ENCODE data around the gene LHPP.

LHPP gene

GRCh38 chr10:124648131-124648475 lies 186.5 kb downstream of the LHPP start:
- H3K4me3 ChIP-seq, result no peak overlapping the region
- no peak overlapping the region for H3K27ac ChIP-seq
- no peak for DNase-seq (ENCODE audit: low read depth, low spot score)
- TF ChIP-seq POLR2AphosphoS5 (IDR thresholded peaks at IDR 0.05; ENCODE audit: borderline replicate concordance, low read depth, low read length) (no peak), FOXP2 (optimal IDR thresholded peaks at IDR 0.05; ENCODE audit: control extremely low read depth, extremely low read length, insufficient read depth) (no peak), EZH2 (IDR thresholded peaks at IDR 0.05) (no peak)
- H3K36me3 ChIP-seq (ENCODE audit: insufficient read depth, low read length), result no peaks in the 10 kb centered on the region
- no peaks in the 10 kb centered on the region for H3K9me3 ChIP-seq (ENCODE audit: low read depth, low read length)
- no peak overlapping the region for H3K9ac ChIP-seq (ENCODE audit: insufficient read length)

DNA sequence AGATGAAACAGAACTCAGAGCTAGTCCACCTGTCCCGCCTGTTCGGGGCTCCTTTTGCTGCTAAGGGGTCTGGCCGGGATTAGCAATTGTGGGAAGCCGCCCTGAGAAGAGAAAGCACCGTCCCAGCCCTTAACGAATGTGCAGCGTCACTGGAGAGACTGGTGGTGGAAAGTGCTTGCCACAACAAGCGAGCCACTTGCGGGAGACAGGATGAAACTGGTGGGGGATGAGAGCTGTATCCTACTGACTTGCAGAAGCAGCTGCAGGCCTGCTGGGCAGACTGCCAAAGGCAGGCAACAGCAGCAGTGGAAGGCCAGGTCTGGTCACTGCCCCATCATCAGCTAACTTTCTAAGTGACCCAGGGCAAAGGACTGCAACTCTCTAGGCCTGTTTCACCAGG lies 187.1 kb downstream of the LHPP start:
- no peak overlapping the region for H3K4me3 ChIP-seq
- no peak overlapping the region for H3K9ac ChIP-seq (ENCODE audit: insufficient read length)
- H3K27ac ChIP-seq, result no peak overlapping the region
- TF ChIP-seq EZH2 (IDR thresholded peaks at IDR 0.05), result no peak
- no peak for TF ChIP-seq FOXP2 (optimal IDR thresholded peaks at IDR 0.05; ENCODE audit: control extremely low read depth, extremely low read length, insufficient read depth)
- no peak for TF ChIP-seq POLR2AphosphoS5 (IDR thresholded peaks at IDR 0.05; ENCODE audit: borderline replicate concordance, low read depth, low read length)
- H3K36me3 ChIP-seq (ENCODE audit: insufficient read depth, low read length), result no peaks in the 10 kb centered on the region
- H3K9me3 ChIP-seq (ENCODE audit: low read depth, low read length), result no peaks in the 10 kb centered on the region
- DNase-seq (ENCODE audit: low read depth, low spot score), result no peak

GRCh38 chr10:124649214-124649613 lies 187.6 kb downstream of the LHPP start:
- Histone ChIP-seq H3K9me3 (ENCODE audit: low read depth, low read length) (no peaks in the 10 kb centered on the region), H3K9ac (ENCODE audit: insufficient read length) (no peak overlapping the region), H3K4me3 (no peak overlapping the region), H3K27ac (no peak overlapping the region), H3K36me3 (ENCODE audit: insufficient read depth, low read length) (no peaks in the 10 kb centered on the region)
- DNase-seq (ENCODE audit: low read depth, low spot score), result no peak
- no peak for TF ChIP-seq POLR2AphosphoS5 (IDR thresholded peaks at IDR 0.05; ENCODE audit: borderline replicate concordance, low read depth, low read length)
- no peak for TF ChIP-seq EZH2 (IDR thresholded peaks at IDR 0.05)
- TF ChIP-seq FOXP2 (optimal IDR thresholded peaks at IDR 0.05; ENCODE audit: control extremely low read depth, extremely low read length, insufficient read depth), result no peak

- no peak overlapping the region for H3K27ac ChIP-seq
- DNase-seq (ENCODE audit: low read depth, low spot score), result no peak
- TF ChIP-seq EZH2 (IDR thresholded peaks at IDR 0.05) (no peak), POLR2AphosphoS5 (IDR thresholded peaks at IDR 0.05; ENCODE audit: borderline replicate concordance, low read depth, low read length) (no peak), FOXP2 (optimal IDR thresholded peaks at IDR 0.05; ENCODE audit: control extremely low read depth, extremely low read length, insufficient read depth) (no peak)
- H3K9ac ChIP-seq (ENCODE audit: insufficient read length), result no peak overlapping the region
- no peaks in the 10 kb centered on the region for H3K9me3 ChIP-seq (ENCODE audit: low read depth, low read length)
- H3K36me3 ChIP-seq (ENCODE audit: insufficient read depth, low read length), result no peaks in the 10 kb centered on the region
- no peak overlapping the region for H3K4me3 ChIP-seq
Measured at GRCh38 chr10:124650263-124650662, 188.6 kb downstream of the LHPP start.

DNA sequence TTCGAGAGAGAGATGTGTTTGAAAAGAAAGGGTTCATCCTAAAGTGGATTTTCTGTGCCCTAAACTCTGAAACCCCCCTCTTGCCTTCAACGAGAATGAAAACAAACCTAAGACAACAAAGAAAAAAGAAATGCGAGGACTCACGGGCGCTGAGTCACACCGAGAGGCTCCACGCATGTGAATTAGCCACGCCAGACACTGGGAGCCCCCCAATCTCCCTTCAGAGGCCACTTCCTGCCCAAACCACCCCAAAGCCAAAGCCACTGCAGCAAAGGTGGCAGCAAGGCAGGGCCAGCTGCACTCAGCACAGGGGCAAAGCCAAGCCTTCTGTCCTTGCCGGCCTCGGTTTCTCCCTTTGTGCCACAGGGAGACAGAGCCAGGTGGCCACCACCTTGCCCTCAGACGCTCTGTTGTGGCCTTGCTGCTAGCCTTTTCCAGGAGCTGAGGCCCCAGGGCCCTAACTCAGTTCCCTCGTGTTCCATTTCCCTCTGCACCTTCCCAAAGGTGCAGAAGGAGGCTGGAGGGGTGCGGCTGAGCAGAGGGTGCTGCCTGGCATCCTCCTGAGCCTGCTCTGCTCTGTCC lies 189.3 kb downstream of the LHPP start:
- DNase-seq (ENCODE audit: low read depth, low spot score), result no peak
- Histone ChIP-seq H3K9me3 (ENCODE audit: low read depth, low read length) (no peaks in the 10 kb centered on the region), H3K4me3 (no peak overlapping the region), H3K36me3 (ENCODE audit: insufficient read depth, low read length) (no peaks in the 10 kb centered on the region), H3K9ac (ENCODE audit: insufficient read length) (no peak overlapping the region), H3K27ac (no peak overlapping the region)
- TF ChIP-seq EZH2 (IDR thresholded peaks at IDR 0.05) (no peak), POLR2AphosphoS5 (IDR thresholded peaks at IDR 0.05; ENCODE audit: borderline replicate concordance, low read depth, low read length) (no peak), FOXP2 (optimal IDR thresholded peaks at IDR 0.05; ENCODE audit: control extremely low read depth, extremely low read length, insufficient read depth) (no peak)

DNA sequence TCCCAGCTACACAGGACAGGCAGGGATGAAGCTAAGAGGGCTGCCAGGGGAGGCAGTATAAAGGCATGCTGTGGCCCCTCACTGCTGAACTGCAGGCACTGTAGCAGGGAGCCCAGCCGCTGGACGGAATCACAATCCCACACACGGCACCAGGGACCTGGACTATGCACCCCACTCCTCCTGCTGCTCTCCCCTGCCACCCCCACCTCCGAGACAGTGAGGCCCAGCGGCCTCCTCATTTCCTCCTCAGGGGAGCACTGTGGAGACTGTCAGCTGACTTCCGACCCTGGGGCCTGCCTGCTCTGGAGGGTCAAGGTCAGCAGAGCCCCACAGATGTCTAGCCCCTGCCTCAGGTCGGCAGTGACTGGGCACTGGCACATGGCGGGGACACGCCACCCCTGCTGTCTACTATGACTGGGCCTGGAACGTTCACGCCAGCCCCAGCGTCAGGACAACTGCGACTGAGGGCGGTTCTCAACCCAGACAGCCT lies 189.8 kb downstream of the LHPP start:
- no peaks in the 10 kb centered on the region for H3K9me3 ChIP-seq (ENCODE audit: low read depth, low read length)
- no peak overlapping the region for H3K27ac ChIP-seq
- TF ChIP-seq FOXP2 (optimal IDR thresholded peaks at IDR 0.05; ENCODE audit: control extremely low read depth, extremely low read length, insufficient read depth), result no peak
- TF ChIP-seq POLR2AphosphoS5 (IDR thresholded peaks at IDR 0.05; ENCODE audit: borderline replicate concordance, low read depth, low read length), result no peak
- TF ChIP-seq EZH2 (IDR thresholded peaks at IDR 0.05), result no peak
- H3K4me3 ChIP-seq, result no peak overlapping the region
- no peaks in the 10 kb centered on the region for H3K36me3 ChIP-seq (ENCODE audit: insufficient read depth, low read length)
- no peak overlapping the region for H3K9ac ChIP-seq (ENCODE audit: insufficient read length)
- no peak for DNase-seq (ENCODE audit: low read depth, low spot score)

DNA sequence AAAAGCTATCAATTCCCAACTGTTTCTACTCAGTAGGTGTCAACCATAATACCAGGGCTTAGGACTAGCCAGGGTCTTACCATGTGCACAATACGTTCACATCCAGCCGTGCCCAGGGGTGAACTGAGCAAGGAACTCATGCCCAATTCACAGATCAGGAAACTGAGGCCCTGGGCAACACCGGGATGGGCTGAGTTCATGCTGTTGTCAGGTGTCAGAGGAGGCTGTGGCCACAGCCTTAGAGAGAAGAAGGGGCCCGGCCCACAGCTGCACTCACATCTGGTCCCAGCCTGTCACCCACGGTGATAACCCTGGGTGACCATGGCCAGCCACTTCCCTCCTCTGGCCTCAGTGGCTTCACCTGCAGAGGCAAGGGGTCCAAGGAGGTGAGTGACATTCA lies 190.6 kb downstream of the LHPP start:
- no peak overlapping the region for H3K9ac ChIP-seq (ENCODE audit: insufficient read length)
- H3K36me3 ChIP-seq (ENCODE audit: insufficient read depth, low read length), result no peaks in the 10 kb centered on the region
- no peak for DNase-seq (ENCODE audit: low read depth, low spot score)
- H3K27ac ChIP-seq, result no peak overlapping the region
- no peak overlapping the region for H3K4me3 ChIP-seq
- TF ChIP-seq POLR2AphosphoS5 (IDR thresholded peaks at IDR 0.05; ENCODE audit: borderline replicate concordance, low read depth, low read length) (no peak), FOXP2 (optimal IDR thresholded peaks at IDR 0.05; ENCODE audit: control extremely low read depth, extremely low read length, insufficient read depth) (no peak), EZH2 (IDR thresholded peaks at IDR 0.05) (no peak)
- no peaks in the 10 kb centered on the region for H3K9me3 ChIP-seq (ENCODE audit: low read depth, low read length)

GRCh38 chr10:124652701-124653100 lies 191.1 kb downstream of the LHPP start:
- no peak for DNase-seq (ENCODE audit: low read depth, low spot score)
- no peak overlapping the region for H3K4me3 ChIP-seq
- no peaks in the 10 kb centered on the region for H3K36me3 ChIP-seq (ENCODE audit: insufficient read depth, low read length)
- TF ChIP-seq EZH2 (IDR thresholded peaks at IDR 0.05), result no peak
- no peak for TF ChIP-seq FOXP2 (optimal IDR thresholded peaks at IDR 0.05; ENCODE audit: control extremely low read depth, extremely low read length, insufficient read depth)
- no peak for TF ChIP-seq POLR2AphosphoS5 (IDR thresholded peaks at IDR 0.05; ENCODE audit: borderline replicate concordance, low read depth, low read length)
- no peaks in the 10 kb centered on the region for H3K9me3 ChIP-seq (ENCODE audit: low read depth, low read length)
- no peak overlapping the region for H3K27ac ChIP-seq
- no peak overlapping the region for H3K9ac ChIP-seq (ENCODE audit: insufficient read length)

- H3K27ac ChIP-seq, result no peak overlapping the region
- H3K36me3 ChIP-seq (ENCODE audit: insufficient read depth, low read length), result no peaks in the 10 kb centered on the region
- no peak for TF ChIP-seq FOXP2 (optimal IDR thresholded peaks at IDR 0.05; ENCODE audit: control extremely low read depth, extremely low read length, insufficient read depth)
- DNase-seq (ENCODE audit: low read depth, low spot score), result no peak
- H3K9me3 ChIP-seq (ENCODE audit: low read depth, low read length), result no peaks in the 10 kb centered on the region
- H3K9ac ChIP-seq (ENCODE audit: insufficient read length), result no peak overlapping the region
- no peak overlapping the region for H3K4me3 ChIP-seq
Measured at GRCh38 chr10:124653311-124653710, 191.7 kb downstream of the LHPP start.

Data from SK-N-MC (cell line).